SK-N-SH treated with all-trans-retinoic acid at 6 μM for 48 hours (cell line): ENCODE data around the gene ISLR.

Experiments used
- ATAC-seq: fragments of 200-7000 bp; cut with Tn5 transposase; 3 replicates; pipeline ENCODE4 v1.9.1; 2020; ENCODE audit warnings: mild to moderate bottlenecking, moderate library complexity
- BACH2 ChIP-seq: fragments of 250-450 bp; sonication (Bioruptor Pico); IDR thresholded peaks from 2 replicates; pipeline ENCODE4 v1.9.0; 2021; ENCODE audit warnings: mild to moderate bottlenecking, borderline replicate concordance
- CREB5 ChIP-seq: fragments of 250-450 bp; sonication (Bioruptor Pico); IDR thresholded peaks from 2 replicates; pipeline ENCODE4 v1.5.1; 2020; ENCODE audit warnings: low read depth, mild to moderate bottlenecking, moderate library complexity
- CSDC2 ChIP-seq: fragments of 250-450 bp; sonication (Bioruptor Pico); IDR thresholded peaks from 2 replicates; pipeline ENCODE4 v1.5.0; 2020; ENCODE audit warnings: mild to moderate bottlenecking, moderate library complexity
- ESRRG ChIP-seq: fragments of 250-450 bp; sonication (Bioruptor Pico); IDR thresholded peaks from 2 replicates; pipeline ENCODE4 v1.6.1; 2021; ENCODE audit warnings: mild to moderate bottlenecking
- GLIS3 ChIP-seq: fragments of 250-450 bp; sonication (Bioruptor Pico); IDR thresholded peaks from 2 replicates; pipeline ENCODE4 v1.5.0; 2020; ENCODE audit warnings: mild to moderate bottlenecking, moderate library complexity
- ISL1 ChIP-seq: fragments of 250-450 bp; sonication (Bioruptor Pico); IDR thresholded peaks from 2 replicates; pipeline ENCODE4 v2.1.2; 2022; ENCODE audit warnings: mild to moderate bottlenecking, moderate library complexity
- OSR1 ChIP-seq: fragments of 250-450 bp; sonication (Bioruptor Pico); IDR thresholded peaks from 2 replicates; pipeline ENCODE4 v1.8.0; 2022; ENCODE audit warnings: moderate library complexity, mild to moderate bottlenecking, inconsistent platforms
- POU6F1 ChIP-seq: fragments of 250-450 bp; sonication (Bioruptor Pico); IDR thresholded peaks from 2 replicates; pipeline ENCODE4 v1.8.0; 2021; ENCODE audit warnings: low read depth, mild to moderate bottlenecking, moderate library complexity, borderline replicate concordance
- PPARA ChIP-seq: fragments of 250-450 bp; sonication (Bioruptor Pico); IDR thresholded peaks from 2 replicates; pipeline ENCODE4 v1.5.0; 2020; ENCODE audit warnings: mild to moderate bottlenecking, borderline replicate concordance
- RARB ChIP-seq: fragments of 250-450 bp; sonication (Bioruptor Pico); IDR thresholded peaks from 2 replicates; pipeline ENCODE4 v1.8.0; 2021; ENCODE audit warnings: mild to moderate bottlenecking, moderate library complexity
- TCF4 ChIP-seq: fragments of 250-450 bp; sonication (Bioruptor Pico); IDR thresholded peaks from 2 replicates; pipeline ENCODE4 v1.8.0; 2021; ENCODE audit warnings: mild to moderate bottlenecking, moderate library complexity, borderline replicate concordance
- TOX ChIP-seq: fragments of 250-450 bp; sonication (Bioruptor Pico); IDR thresholded peaks from 2 replicates; pipeline ENCODE4 v1.8.0; 2021; ENCODE audit warnings: mild to moderate bottlenecking, moderate library complexity, borderline replicate concordance
- ZC3H10 ChIP-seq: fragments of 250-450 bp; sonication (Bioruptor Pico); IDR thresholded peaks from 2 replicates; pipeline ENCODE4 v1.5.1; 2021; ENCODE audit warnings: mild to moderate bottlenecking, moderate library complexity
- ZFP3 ChIP-seq: fragments of 250-450 bp; sonication (Bioruptor Pico); IDR thresholded peaks from 2 replicates; pipeline ENCODE4 v1.5.0; 2020; ENCODE audit warnings: mild to moderate bottlenecking, moderate library complexity
- ZFP30 ChIP-seq: fragments of 450-650 bp; formaldehyde crosslinking; IDR thresholded peaks from 2 replicates; pipeline ENCODE4 v1.5.0; 2022; ENCODE audit warnings: mild to moderate bottlenecking, moderate library complexity
- ZNF565 ChIP-seq: fragments of 450-650 bp; formaldehyde crosslinking; conservative IDR thresholded peaks from 2 replicates; pipeline ENCODE4 v1.5.0; 2020; ENCODE audit warnings: low read depth, mild to moderate bottlenecking, moderate library complexity
- ZNF70 ChIP-seq: fragments of 450-650 bp; formaldehyde crosslinking; IDR thresholded peaks from 2 replicates; pipeline ENCODE4 v1.5.0; 2020; ENCODE audit warnings: mild to moderate bottlenecking, moderate library complexity
- TF ChIP-seq, protein P1 (sequence below): fragments of 250-450 bp; sonication (Bioruptor Pico); IDR thresholded peaks from 2 replicates; pipeline ENCODE4 v1.5.1; 2021; ENCODE audit warnings: mild to moderate bottlenecking, moderate library complexity
- TF ChIP-seq, protein P2 (sequence below): fragments of 250-450 bp; sonication (Bioruptor Pico); IDR thresholded peaks from 2 replicates; pipeline ENCODE4 v1.5.0; 2020; ENCODE audit warnings: mild to moderate bottlenecking, moderate library complexity

The ISLR gene

DNA sequence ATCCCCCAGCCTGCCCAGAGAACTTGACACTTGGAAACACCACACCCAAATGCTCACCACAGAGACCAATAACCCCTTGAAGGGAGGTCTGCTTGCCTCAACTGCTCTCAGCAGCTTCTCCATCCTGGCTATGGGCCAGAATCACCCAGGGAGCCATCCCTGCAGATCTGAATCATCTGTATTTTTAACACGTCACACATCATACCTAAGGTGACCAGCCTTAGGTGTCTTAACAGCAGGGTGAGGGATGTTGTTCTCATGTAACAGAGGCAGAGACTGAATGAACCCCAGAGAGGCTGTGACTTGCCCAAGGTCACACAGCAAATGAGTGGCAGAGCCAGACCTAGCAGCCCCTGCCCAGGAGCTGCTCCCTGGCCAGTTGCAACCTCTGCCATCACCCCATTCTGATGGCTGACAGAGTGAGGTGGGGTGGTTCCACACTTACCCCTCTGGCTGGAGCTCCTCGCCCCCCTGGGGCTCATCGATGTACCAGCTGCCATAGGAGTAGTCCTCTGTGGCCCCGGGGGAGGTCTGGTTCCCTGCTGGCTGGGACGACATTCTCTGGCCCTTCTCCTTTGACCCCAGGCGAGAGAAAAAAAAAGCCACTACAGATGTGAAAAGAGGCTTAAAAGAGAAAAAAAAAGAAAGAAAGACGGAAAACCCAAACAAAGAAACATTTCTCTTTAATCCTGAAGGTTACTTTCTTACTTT is 28.4 kb downstream of the ISLR start:
- TF ChIP-seq ISL1 (no peak), OSR1 (CRISPR knock-in tag) (no peak)
- TF ChIP-seq, protein P1, sequence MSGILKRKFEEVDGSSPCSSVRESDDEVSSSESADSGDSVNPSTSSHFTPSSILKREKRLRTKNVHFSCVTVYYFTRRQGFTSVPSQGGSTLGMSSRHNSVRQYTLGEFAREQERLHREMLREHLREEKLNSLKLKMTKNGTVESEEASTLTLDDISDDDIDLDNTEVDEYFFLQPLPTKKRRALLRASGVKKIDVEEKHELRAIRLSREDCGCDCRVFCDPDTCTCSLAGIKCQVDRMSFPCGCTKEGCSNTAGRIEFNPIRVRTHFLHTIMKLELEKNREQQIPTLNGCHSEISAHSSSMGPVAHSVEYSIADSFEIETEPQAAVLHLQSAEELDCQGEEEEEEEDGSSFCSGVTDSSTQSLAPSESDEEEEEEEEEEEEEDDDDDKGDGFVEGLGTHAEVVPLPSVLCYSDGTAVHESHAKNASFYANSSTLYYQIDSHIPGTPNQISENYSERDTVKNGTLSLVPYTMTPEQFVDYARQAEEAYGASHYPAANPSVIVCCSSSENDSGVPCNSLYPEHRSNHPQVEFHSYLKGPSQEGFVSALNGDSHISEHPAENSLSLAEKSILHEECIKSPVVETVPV, result 0 out of 2 replicates have a peak, but pooled peaks have one; percentile 19
- no peak for ATAC-seq

- TF ChIP-seq RARB, result no peak
- no peak for TF ChIP-seq ZFP30 (CRISPR knock-in tag)
- TF ChIP-seq ZFP3 (CRISPR knock-in tag), result peak; percentile 41
- TF ChIP-seq, protein P1, result no peak
- no peak for TF ChIP-seq CSDC2 (CRISPR knock-in tag)
- ATAC-seq, result peak; percentile 74
Measured at GRCh38 chr15:74202452-74203401, 29.2 kb downstream of the ISLR start, which contains the start of gene STRA6. Gene STRA6 (minus strand): TSS chr15:74202787. CDS start chr15:74202267, 520 bp downstream.

DNA sequence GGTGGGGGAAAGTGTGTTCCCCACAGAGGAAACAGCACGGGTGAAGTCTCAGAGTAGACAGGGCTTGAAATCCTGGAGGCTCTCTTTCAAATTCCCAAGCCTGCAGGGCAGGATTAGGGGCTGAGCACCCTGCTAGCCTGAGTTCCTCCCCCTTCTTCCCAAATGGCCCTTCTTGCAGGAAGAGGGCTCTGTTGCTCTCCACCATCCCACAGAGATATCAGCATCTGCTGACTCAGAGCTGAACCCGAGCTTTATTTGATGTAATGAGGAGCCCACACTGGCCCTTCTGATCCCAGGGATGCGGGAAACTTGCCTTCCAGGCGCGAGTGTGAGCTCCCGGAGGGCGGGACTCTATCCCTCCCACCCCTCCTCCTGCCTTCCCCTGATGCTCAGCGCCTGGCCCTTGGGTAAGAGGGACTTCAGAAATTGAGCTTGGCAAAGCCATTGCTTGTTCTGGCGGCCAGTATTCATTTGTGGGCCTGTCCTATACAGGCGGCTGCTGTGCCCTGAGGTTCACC is 30.5 kb downstream of the ISLR start:
- no peak for TF ChIP-seq BACH2 (CRISPR knock-in tag)
- no peak; the same call in 1 of the 2 replicates for TF ChIP-seq ZFP3 (CRISPR knock-in tag)
- TF ChIP-seq RARB, result no peak
- no peak for TF ChIP-seq POU6F1 (CRISPR knock-in tag)
- TF ChIP-seq OSR1 (CRISPR knock-in tag), result no peak
- no peak for TF ChIP-seq ZFP30 (CRISPR knock-in tag)
- TF ChIP-seq ISL1, result no peak
- no peak for TF ChIP-seq ZNF70 (CRISPR knock-in tag)
- no peak for TF ChIP-seq PPARA (CRISPR knock-in tag)
- TF ChIP-seq, protein P2, sequence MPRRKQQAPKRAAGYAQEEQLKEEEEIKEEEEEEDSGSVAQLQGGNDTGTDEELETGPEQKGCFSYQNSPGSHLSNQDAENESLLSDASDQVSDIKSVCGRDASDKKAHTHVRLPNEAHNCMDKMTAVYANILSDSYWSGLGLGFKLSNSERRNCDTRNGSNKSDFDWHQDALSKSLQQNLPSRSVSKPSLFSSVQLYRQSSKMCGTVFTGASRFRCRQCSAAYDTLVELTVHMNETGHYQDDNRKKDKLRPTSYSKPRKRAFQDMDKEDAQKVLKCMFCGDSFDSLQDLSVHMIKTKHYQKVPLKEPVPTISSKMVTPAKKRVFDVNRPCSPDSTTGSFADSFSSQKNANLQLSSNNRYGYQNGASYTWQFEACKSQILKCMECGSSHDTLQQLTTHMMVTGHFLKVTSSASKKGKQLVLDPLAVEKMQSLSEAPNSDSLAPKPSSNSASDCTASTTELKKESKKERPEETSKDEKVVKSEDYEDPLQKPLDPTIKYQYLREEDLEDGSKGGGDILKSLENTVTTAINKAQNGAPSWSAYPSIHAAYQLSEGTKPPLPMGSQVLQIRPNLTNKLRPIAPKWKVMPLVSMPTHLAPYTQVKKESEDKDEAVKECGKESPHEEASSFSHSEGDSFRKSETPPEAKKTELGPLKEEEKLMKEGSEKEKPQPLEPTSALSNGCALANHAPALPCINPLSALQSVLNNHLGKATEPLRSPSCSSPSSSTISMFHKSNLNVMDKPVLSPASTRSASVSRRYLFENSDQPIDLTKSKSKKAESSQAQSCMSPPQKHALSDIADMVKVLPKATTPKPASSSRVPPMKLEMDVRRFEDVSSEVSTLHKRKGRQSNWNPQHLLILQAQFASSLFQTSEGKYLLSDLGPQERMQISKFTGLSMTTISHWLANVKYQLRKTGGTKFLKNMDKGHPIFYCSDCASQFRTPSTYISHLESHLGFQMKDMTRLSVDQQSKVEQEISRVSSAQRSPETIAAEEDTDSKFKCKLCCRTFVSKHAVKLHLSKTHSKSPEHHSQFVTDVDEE (CRISPR knock-in tag), result no peak
- TF ChIP-seq CREB5 (CRISPR knock-in tag), result no peak
- no peak for TF ChIP-seq ESRRG (CRISPR knock-in tag)
- TF ChIP-seq TCF4 (CRISPR knock-in tag), result no peak
- TF ChIP-seq CSDC2 (CRISPR knock-in tag), result no peak
- peak; percentile 54 for ATAC-seq

DNA sequence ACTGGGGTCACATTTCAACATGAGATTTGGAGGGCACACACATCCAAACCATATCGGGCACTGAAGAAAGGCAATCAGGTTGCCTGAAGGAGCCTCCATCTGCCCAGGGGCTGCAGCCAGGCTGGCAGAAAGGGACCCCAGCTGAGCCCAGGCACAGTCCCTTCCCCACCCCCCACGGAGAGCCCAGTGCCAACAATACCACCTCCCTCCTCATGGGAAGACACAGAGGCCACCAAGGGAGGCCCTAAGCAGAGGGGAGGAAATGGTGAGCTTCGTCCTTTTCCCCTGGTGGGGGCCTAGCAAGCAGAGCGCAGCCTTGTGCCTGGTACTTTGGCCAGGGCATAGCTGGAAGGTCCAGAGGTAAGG is 32.1 kb downstream of the ISLR start:
- TF ChIP-seq TCF4 (CRISPR knock-in tag), result no peak
- TF ChIP-seq CSDC2 (CRISPR knock-in tag), result no peak
- no peak for TF ChIP-seq TOX (CRISPR knock-in tag)
- TF ChIP-seq ZFP30 (CRISPR knock-in tag), result no peak
- TF ChIP-seq ZC3H10, result no peak
- TF ChIP-seq ISL1, result no peak
- TF ChIP-seq CREB5 (CRISPR knock-in tag), result no peak
- TF ChIP-seq OSR1 (CRISPR knock-in tag), result no peak
- no peak for TF ChIP-seq ZFP3 (CRISPR knock-in tag)
- TF ChIP-seq GLIS3 (CRISPR knock-in tag), result no peak
- TF ChIP-seq ZNF565 (CRISPR knock-in tag), result no peak
- no peak for ATAC-seq
